Cardiac muscle cell (in vitro differentiated cells and primary cell): ENCODE measurements around the gene RHOBTB1. TPM values are rescaled to one million over a fixed set of nuclear protein-coding genes. Genes with fewer than 3 reads are reported as not detected.

ENCODE experiments used
- DNase-seq, 2 donors: peaks; one replicate each; pipeline versions ENCODE4 v3.0.0 to v3.0.0-alpha.2; 2010 to 2017; ENCODE audit warnings: low read depth in 1 of 2, low spot score in 1 of 2
- H3K27ac ChIP-seq: fragments of 200-600 bp; sonication (generic); 2 replicates; pipeline ENCODE4 v1.5.1; 2016
- H3K27me3 ChIP-seq: fragments of 200-600 bp; sonication (generic); 2 replicates; pipeline ENCODE4 v1.6.0; 2016; ENCODE audit warnings: control low read depth
- H3K36me3 ChIP-seq: fragments of 200-600 bp; sonication (generic); 2 replicates; pipeline ENCODE4 v1.5.1; 2016; ENCODE audit warnings: control low read depth
- H3K4me1 ChIP-seq: fragments of 200-600 bp; sonication (generic); 2 replicates; pipeline ENCODE4 v1.8.1; 2017; ENCODE audit warnings: low read depth, mild to moderate bottlenecking, mixed run types
- H3K4me3 ChIP-seq: fragments of 200-600 bp; sonication (generic); 2 replicates; pipeline ENCODE4 v1.5.1; 2016; ENCODE audit warnings: mild to moderate bottlenecking
- H3K9me3 ChIP-seq: fragments of 200-600 bp; sonication (generic); 2 replicates; pipeline ENCODE4 v1.5.1; 2017; ENCODE audit warnings: low read depth, mild to moderate bottlenecking, control low read depth
- CTCF ChIP-seq: IDR thresholded peaks from 2 replicates; pipeline ENCODE4 v1.5.1; 2012; ENCODE audit warnings: low read depth, mild to moderate bottlenecking, low read length
- polyA plus RNA-seq: library from polyadenylated mRNA; unstranded; fragments of >200 nt; fragmentation: Nextera tagmentation; extraction: Ambion mirVana; gene quantifications from 2 replicates; pipeline ENCODE4 v1.2.1, GENCODE V29; 2016
- total RNA-seq: library from RNA; depleted of rRNA; stranded (reverse); fragments of >200 nt; gene quantifications from 2 replicates; pipeline ENCODE4 v1.2.3, GENCODE V29; 2016

RHOBTB1 gene
- total and polyA plus RNA-seq, 2 experiments from 2014 or later, result 12.5 to 23.6 TPM

DNA sequence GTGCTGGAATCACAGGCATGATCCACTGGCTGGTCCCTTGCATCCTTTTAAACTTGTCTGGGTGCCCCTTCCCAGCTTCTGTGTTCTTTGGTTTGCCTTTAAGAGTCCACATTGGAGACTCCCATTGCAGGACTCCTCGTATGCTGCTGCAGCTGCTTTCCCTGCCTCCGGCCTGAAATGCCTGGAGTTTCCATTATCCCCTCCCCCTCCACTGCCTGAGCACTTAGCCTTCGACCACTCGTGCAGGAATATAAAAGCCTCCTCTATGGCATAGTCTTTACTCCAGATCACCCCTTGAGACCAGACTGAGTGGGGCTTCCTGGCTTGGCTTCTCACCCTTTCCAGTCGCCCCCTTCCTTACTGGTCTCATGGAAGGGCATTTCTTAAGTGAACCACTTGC is 80.2 kb downstream of the RHOBTB1 start:
- Histone ChIP-seq H3K27me3 (no peaks in the 10 kb centered on the region), H3K4me3 (no peak overlapping the region), H3K4me1 (no peaks in the 10 kb centered on the region), H3K36me3 (no peaks in the 10 kb centered on the region), H3K9me3 (no peaks in the 10 kb centered on the region), H3K27ac (no peak overlapping the region)
- TF ChIP-seq CTCF, result no peak
- no peak for DNase-seq

- H3K4me1 ChIP-seq, result no peaks in the 10 kb centered on the region
- H3K36me3 ChIP-seq, result no peaks in the 10 kb centered on the region
- no peak for DNase-seq
- H3K27ac ChIP-seq, result no peak overlapping the region
- no peak overlapping the region for H3K4me3 ChIP-seq
- TF ChIP-seq CTCF, result no peak
- no peaks in the 10 kb centered on the region for H3K27me3 ChIP-seq
- H3K9me3 ChIP-seq, result no peaks in the 10 kb centered on the region
Measured at GRCh38 chr10:60862517-60862916, 81.5 kb downstream of the RHOBTB1 start.

DNA sequence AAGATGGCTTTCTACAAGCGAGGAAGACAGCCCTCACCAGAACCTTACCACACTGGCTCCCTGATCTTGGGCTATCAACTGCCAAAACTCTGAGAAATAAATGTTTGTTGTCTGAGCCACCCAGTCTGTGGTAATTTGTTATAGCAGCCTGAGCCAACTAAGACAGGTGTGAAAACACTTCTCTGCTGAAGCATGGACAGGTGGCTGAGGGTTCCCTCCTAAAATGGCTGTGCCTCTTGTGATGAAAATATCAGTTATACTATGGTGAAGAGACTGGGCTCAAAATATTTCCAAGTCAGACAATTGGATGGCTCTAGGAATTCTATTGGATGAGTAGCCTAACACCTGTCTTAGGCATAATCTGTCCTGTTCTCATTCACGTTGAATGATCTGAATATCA is 87.6 kb downstream of the RHOBTB1 start:
- Histone ChIP-seq H3K4me1 (no peaks in the 10 kb centered on the region), H3K27me3 (no peaks in the 10 kb centered on the region), H3K36me3 (no peaks in the 10 kb centered on the region), H3K4me3 (no peak overlapping the region), H3K27ac (no peak overlapping the region), H3K9me3 (no peaks in the 10 kb centered on the region)
- TF ChIP-seq CTCF, result no peak
- no peak for DNase-seq

GRCh38 chr10:60853637-60854036 is 90.3 kb downstream of the RHOBTB1 start:
- H3K27me3 ChIP-seq, result no peaks in the 10 kb centered on the region
- DNase-seq, result no peak
- no peaks in the 10 kb centered on the region for H3K36me3 ChIP-seq
- no peak for TF ChIP-seq CTCF
- H3K27ac ChIP-seq, result no peak overlapping the region
- H3K9me3 ChIP-seq, result no peaks in the 10 kb centered on the region
- H3K4me1 ChIP-seq, result no peaks in the 10 kb centered on the region
- no peak overlapping the region for H3K4me3 ChIP-seq

DNA sequence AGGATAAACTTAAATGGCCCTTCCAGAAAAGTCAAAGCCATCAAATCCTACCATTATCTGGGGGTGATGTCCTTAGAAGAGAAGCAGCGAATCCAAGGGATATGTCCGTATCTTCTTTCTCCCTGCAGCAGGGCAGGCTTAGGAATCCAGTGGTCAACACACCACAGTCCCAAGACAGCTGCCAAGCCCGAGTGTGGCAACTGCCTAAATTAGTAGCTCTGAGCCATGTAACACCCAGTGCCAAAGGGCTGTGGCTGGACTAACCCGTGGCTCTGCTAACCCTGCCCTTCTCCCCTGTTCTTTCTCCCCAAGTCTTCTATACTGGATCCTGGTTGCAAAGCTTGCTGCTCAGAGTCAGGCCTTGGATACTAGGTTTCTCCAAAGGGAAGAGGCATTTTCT is 90.9 kb downstream of the RHOBTB1 start:
- DNase-seq, result peak in 1 of 2 donors; percentile 5
- no peaks in the 10 kb centered on the region for H3K27me3 ChIP-seq
- H3K36me3 ChIP-seq, result no peaks in the 10 kb centered on the region
- no peaks in the 10 kb centered on the region for H3K4me1 ChIP-seq
- TF ChIP-seq CTCF, result no peak
- no peaks in the 10 kb centered on the region for H3K9me3 ChIP-seq
- no peak overlapping the region for H3K27ac ChIP-seq
- H3K4me3 ChIP-seq, result no peak overlapping the region

DNA sequence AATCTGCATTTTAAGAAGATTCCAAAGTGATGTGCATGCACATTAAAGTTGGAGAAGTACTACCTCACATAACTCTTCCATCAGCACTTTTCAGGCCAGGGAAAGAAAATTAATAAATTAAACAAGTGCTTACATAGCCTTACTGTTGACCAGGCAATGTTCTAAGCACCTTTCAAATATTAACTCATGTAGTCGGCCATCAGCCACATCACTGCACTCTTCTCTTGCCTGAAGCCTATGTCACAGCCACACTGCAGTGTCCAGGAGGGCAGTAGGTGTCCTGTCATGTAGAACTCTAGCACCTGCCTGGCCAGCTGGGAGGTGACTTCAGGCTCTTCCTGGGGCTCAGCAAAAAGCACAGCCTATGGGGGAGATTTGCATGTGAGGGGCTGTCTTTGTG is 94.2 kb downstream of the RHOBTB1 start:
- no peak for TF ChIP-seq CTCF
- H3K27ac ChIP-seq, result no peak overlapping the region

More for the DNA sequence above, 94.2 kb downstream of the RHOBTB1 start:
- H3K27me3 ChIP-seq, result no peaks in the 10 kb centered on the region
- no peaks in the 10 kb centered on the region for H3K36me3 ChIP-seq
- no peaks in the 10 kb centered on the region for H3K4me1 ChIP-seq
- no peak for DNase-seq
- H3K9me3 ChIP-seq, result no peaks in the 10 kb centered on the region
- no peak overlapping the region for H3K4me3 ChIP-seq
